Sigmoid colon (tissue), 7 donors: ENCODE measurements around the gene RNF126. TPM values are rescaled to one million over a fixed set of nuclear protein-coding genes. Genes with fewer than 3 reads are reported as not detected.
A peak's percentile ranks its signal among the peaks of the same experiment; 100 is the strongest.

Experiments used
- DNase-seq: peaks from one replicate; pipeline ENCODE4 v3.0.0-alpha.2; 2019
- H3K27ac ChIP-seq, 4 donors: fragments of 200-600 bp; sonication (generic); one replicate each; pipeline ENCODE4 v1.5.1; 2016 to 2019; ENCODE audit warnings: mild to moderate bottlenecking in 1 of 4
- H3K27me3 ChIP-seq, 3 donors: fragments of 200-600 bp; sonication (generic); one replicate each; pipeline ENCODE4 v1.5.1; 2019; ENCODE audit warnings: mild to moderate bottlenecking in 1 of 3
- H3K36me3 ChIP-seq, 4 donors: fragments of 200-600 bp; sonication (generic); one replicate each; pipeline ENCODE4 v1.5.1; 2016 to 2019
- H3K4me1 ChIP-seq, 4 donors: fragments of 200-600 bp; sonication (generic); one replicate each; pipeline ENCODE4 v1.5.1; 2017 to 2019
- H3K4me3 ChIP-seq, 4 donors: fragments of 200-600 bp; sonication (generic); one replicate each; pipeline ENCODE4 v1.5.1; 2017 to 2019; ENCODE audit warnings: mild to moderate bottlenecking in 2 of 4, moderate library complexity in 1 of 4
- H3K9me3 ChIP-seq, 4 donors: fragments of 200-600 bp in 3 of 4; sonication (generic) in 3 of 4; one replicate each; pipeline versions ENCODE4 v1.5.1 to v1.6.1; 2013 to 2019
- EP300 ChIP-seq, 4 donors: sonication (generic); formaldehyde crosslinking; IDR thresholded peaks; one replicate each; pipeline ENCODE4 v1.6.1; 2017; ENCODE audit warnings: antibody characterized with exemption in 4 of 4
- POLR2A ChIP-seq, 2 donors: fragments of 450-650 bp; IDR thresholded peaks; one replicate each; pipeline ENCODE4 v1.6.1; 2016; ENCODE audit warnings: antibody characterized with exemption in 2 of 2, mild to moderate bottlenecking in 2 of 2, moderate library complexity in 2 of 2
- POLR2AphosphoS5 ChIP-seq, 4 donors: sonication (generic); formaldehyde crosslinking; IDR thresholded peaks; one replicate each; pipeline ENCODE4 v1.6.1; 2017; ENCODE audit warnings: antibody characterized with exemption in 4 of 4
- WGBS, 2 donors: extraction: QIAGEN DNeasy Blood & Tissue Kit; methylation state at CpG; one replicate each; pipeline ENCODE4 v1.1.7; 2013; 5-methylcytosine and 5-hydroxymethylcytosine counted together
- intact Hi-C: fragments of 100-400 bp; cut with DNase I; formaldehyde crosslinking; loops from one replicate; pipeline ENCODE4 v1.15.1; 2023
- polyA plus RNA-seq, 3 donors: library from polyadenylated mRNA; stranded (reverse); fragments of 200-250 nt; gene quantifications; one replicate each; pipeline ENCODE4 v1.2.3, GENCODE V29; 2013
- total RNA-seq, 4 donors: library from RNA; depleted of rRNA; stranded (reverse); fragments of >200 nt; gene quantifications; one replicate each; pipeline ENCODE4 v1.1.0, GENCODE V29; 2016
- TF ChIP-seq, protein P1 (sequence below), 4 experiments: fragments of 450-650 bp in 3 of 4; fragments of 200-600 bp in 1 of 4; IDR thresholded peaks; one replicate each; pipeline ENCODE4 v1.5.1; 2016 to 2019; ENCODE audit warnings: antibody characterized with exemption in 4 of 4, mild to moderate bottlenecking in 3 of 4, moderate library complexity in 2 of 4
- donor health status: healthy with polysubstance abuse.
- donor health status: Bipolar disorder and iron deficiency.
- donor health status: healthy.

The RNF126 gene
- total and polyA plus RNA-seq, 7 donors = 33.5 to 58.8 (median 55.3) TPM

DNA sequence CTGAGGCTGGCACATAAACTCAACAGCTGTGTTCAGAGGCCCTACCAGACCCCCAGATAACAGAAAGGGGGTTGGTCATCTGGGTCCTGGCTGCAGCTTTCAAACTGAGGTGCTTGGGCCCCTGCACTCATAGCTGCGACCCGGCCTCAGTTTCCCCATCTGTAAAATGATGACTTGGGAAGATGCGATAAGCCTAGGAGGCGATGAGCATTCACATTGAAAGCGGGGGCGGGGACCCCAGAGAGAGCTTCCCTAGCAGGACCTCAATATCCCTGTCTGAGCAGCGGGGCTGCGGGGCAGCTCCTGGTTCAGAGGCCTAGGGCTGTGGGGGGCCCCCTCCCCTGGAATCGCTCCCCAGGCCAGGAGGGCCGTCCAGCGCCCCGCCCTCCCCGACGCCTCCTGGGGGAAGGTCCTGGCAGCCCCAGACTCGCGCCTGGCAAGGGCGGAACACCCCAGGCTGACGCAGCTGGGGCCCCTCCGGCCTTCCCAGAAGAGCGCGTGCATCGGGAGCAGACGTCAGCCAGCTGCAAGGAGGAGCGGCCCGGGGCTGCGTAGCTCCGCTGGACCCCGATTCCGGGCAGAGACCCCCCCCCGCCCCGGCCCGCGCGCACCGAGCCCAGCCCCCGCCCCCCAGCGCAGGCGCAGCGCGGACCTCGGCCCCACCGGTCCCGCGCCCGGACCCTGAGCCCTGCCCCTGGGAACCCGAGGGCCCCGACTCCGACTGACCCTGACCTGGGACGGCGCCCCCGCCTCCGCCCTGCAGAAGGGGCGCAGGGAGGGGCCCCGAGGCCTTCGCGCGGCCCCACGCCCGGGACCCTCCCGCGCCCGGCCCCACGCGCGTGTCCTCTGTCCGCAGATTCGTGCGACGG is 16.6 kb upstream of the RNF126 start:
- Histone ChIP-seq H3K36me3 (peaks cover 0 to 7% (median 0%) of the 10 kb centered on the region in 4 donors), H3K27me3 (no peaks in the 10 kb centered on the region), H3K9me3 (no peaks in the 10 kb centered on the region), H3K4me3 (peak overlapping the region; percentile 67 to 96 (median 84)), H3K27ac (peak overlapping the region; percentile 97 to 100 (median 98)), H3K4me1 (peaks cover 0 to 49% (median 43%) of the 10 kb centered on the region in 4 donors)
- intact Hi-C loops = loop anchor here (2.0 to 5.0 kb wide), 3 partner anchors 15 to 423 kb away; partner anchors contain the start of genes GPX4 and PALM
- peak; percentile 93 for DNase-seq
- WGBS, 2 donors = 5% methylated on average over 69 of the region's 69 CpGs
- no peak for TF ChIP-seq POLR2A (IDR thresholded peaks at IDR 0.05)
- TF ChIP-seq EP300 (IDR thresholded peaks at IDR 0.05) = peak in 2 of 4 donors; percentile 77 to 97
- TF ChIP-seq, protein P1, sequence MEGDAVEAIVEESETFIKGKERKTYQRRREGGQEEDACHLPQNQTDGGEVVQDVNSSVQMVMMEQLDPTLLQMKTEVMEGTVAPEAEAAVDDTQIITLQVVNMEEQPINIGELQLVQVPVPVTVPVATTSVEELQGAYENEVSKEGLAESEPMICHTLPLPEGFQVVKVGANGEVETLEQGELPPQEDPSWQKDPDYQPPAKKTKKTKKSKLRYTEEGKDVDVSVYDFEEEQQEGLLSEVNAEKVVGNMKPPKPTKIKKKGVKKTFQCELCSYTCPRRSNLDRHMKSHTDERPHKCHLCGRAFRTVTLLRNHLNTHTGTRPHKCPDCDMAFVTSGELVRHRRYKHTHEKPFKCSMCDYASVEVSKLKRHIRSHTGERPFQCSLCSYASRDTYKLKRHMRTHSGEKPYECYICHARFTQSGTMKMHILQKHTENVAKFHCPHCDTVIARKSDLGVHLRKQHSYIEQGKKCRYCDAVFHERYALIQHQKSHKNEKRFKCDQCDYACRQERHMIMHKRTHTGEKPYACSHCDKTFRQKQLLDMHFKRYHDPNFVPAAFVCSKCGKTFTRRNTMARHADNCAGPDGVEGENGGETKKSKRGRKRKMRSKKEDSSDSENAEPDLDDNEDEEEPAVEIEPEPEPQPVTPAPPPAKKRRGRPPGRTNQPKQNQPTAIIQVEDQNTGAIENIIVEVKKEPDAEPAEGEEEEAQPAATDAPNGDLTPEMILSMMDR (IDR thresholded peaks at IDR 0.05) = no peak
- peak; percentile 39 to 94 (median 70) for TF ChIP-seq POLR2AphosphoS5 (IDR thresholded peaks at IDR 0.05)

DNA sequence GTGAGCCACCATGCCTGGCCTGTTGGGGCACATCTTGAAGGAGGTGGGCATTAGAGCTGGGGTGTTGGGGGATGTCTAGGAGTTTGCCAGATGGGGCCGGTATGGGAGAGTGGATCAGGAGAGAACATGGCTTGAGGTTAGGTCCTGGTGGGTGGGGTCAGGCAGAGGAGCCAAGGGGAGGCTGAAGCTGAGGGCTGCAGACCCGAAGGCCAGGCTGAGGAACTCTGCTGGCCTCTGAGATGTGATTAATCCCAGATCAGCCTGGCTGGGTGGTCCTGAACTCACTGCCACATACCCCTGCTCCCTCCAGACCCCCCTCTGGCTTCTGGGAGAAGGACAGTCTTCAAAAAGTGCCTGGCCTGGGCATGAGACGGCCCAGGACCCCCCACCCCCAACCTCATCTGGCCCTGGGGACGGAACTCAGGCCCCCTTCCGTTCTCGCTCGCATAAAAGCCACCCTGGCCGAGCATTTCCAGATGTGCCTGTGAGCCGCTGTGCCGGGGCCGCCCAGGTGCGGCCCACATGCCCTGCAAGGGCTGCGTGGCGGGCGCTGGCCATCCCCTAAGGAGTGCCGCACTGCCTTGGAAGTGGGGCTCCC is 15.9 kb upstream of the RNF126 start:
- Histone ChIP-seq H3K9me3 (no peaks in the 10 kb centered on the region), H3K4me3 (peak overlapping the region in 3 of 4 donors; percentile 84 to 96 (median 85)), H3K36me3 (peaks cover 0 to 7% (median 0%) of the 10 kb centered on the region in 4 donors), H3K27me3 (no peaks in the 10 kb centered on the region), H3K4me1 (peaks cover 0 to 49% (median 43%) of the 10 kb centered on the region in 4 donors), H3K27ac (peak overlapping the region; percentile 97 to 100 (median 98))
- DNase-seq = no peak
- intact Hi-C loops = loop anchor here (5.0 kb wide), 1 partner anchor 423 kb away; the partner anchor contains the start of gene GPX4
- TF ChIP-seq POLR2AphosphoS5 (IDR thresholded peaks at IDR 0.05) (no peak), EP300 (IDR thresholded peaks at IDR 0.05) (no peak), POLR2A (IDR thresholded peaks at IDR 0.05) (no peak)
- 90 to 93% methylated on average over 16 of the region's 16 CpGs for WGBS, 2 donors

GRCh38 chr19:677601-678436 is 14.8 kb upstream of the RNF126 start:
- Histone ChIP-seq H3K36me3 (peaks cover 0 to 7% (median 0%) of the 10 kb centered on the region in 4 donors), H3K27ac (peak overlapping the region; percentile 87 to 100 (median 98)), H3K4me1 (peaks cover 0 to 49% (median 43%) of the 10 kb centered on the region in 4 donors), H3K9me3 (no peaks in the 10 kb centered on the region), H3K27me3 (no peaks in the 10 kb centered on the region), H3K4me3 (peak overlapping the region; percentile 42 to 80 (median 59))
- intact Hi-C loops = loop anchor here (5.0 kb wide), 1 partner anchor 424 kb away; the partner anchor contains the start of gene GPX4
- 29 to 61% methylated on average over 22 of the region's 22 CpGs for WGBS, 2 donors
- TF ChIP-seq EP300 (IDR thresholded peaks at IDR 0.05) (no peak), POLR2AphosphoS5 (IDR thresholded peaks at IDR 0.05) (no peak), POLR2A (IDR thresholded peaks at IDR 0.05) (no peak)
- TF ChIP-seq, protein P1 (IDR thresholded peaks at IDR 0.05) = no peak
- DNase-seq = no peak

GRCh38 chr19:677201-677600 is 14.2 kb upstream of the RNF126 start:
- 5 to 23% methylated on average over 15 of the region's 15 CpGs for WGBS, 2 donors
- TF ChIP-seq, protein P1 (IDR thresholded peaks at IDR 0.05) = no peak
- peak in 2 of 4 donors; percentile 64 to 89 for TF ChIP-seq EP300 (IDR thresholded peaks at IDR 0.05)
- no peak for TF ChIP-seq POLR2A (IDR thresholded peaks at IDR 0.05)
- peak; percentile 69 to 90 (median 74) for TF ChIP-seq POLR2AphosphoS5 (IDR thresholded peaks at IDR 0.05)
- Histone ChIP-seq H3K9me3 (no peaks in the 10 kb centered on the region), H3K27ac (peak overlapping the region; percentile 87 to 100 (median 98)), H3K27me3 (no peaks in the 10 kb centered on the region), H3K4me3 (peak overlapping the region; percentile 42 to 80 (median 59)), H3K4me1 (peaks cover 0 to 51% (median 44%) of the 10 kb centered on the region in 4 donors), H3K36me3 (peaks cover 0 to 7% (median 0%) of the 10 kb centered on the region in 4 donors)
- intact Hi-C loops = loop anchor here (5.0 kb wide), 1 partner anchor 425 kb away; the partner anchor contains the start of gene GPX4
- peak; percentile 94 for DNase-seq
